Activated CD8-positive, alpha-beta memory T cell treated with anti-CD3 and anti-CD28 coated beads for 1 hour (primary cell): ENCODE results near the gene DNPH1.

Experiments used
- DNase-seq, 2 donors: peaks; one replicate each; pipeline ENCODE4 v3.0.0-alpha.2; 2020; ENCODE audit warnings: low read depth in 1 of 2; ENCODE audit errors: extremely low read depth in 1 of 2

The DNPH1 gene

GRCh38 chr6:43219119-43219518 is 10.2 kb downstream of the DNPH1 start:
- no peak for DNase-seq

- DNase-seq, result no peak
Measured at GRCh38 chr6:43217351-43217750, 11.9 kb downstream of the DNPH1 start.

- DNase-seq, result no peak
Measured at GRCh38 chr6:43216200-43216599, 13.1 kb downstream of the DNPH1 start.

- DNase-seq, result no peak
Measured at GRCh38 chr6:43215066-43215465, 14.2 kb downstream of the DNPH1 start.

GRCh38 chr6:43213431-43213830 is 15.8 kb downstream of the DNPH1 start:
- DNase-seq, result no peak

GRCh38 chr6:43211955-43212354 is 17.3 kb downstream of the DNPH1 start:
- DNase-seq, result no peak

GRCh38 chr6:43207286-43207685 is 22.0 kb downstream of the DNPH1 start:
- DNase-seq, result no peak

GRCh38 chr6:43205849-43206248 is 23.4 kb downstream of the DNPH1 start:
- DNase-seq, result no peak

- no peak for DNase-seq
Measured at GRCh38 chr6:43204271-43205105, 24.8 kb downstream of the DNPH1 start.

- no peak for DNase-seq
Measured at GRCh38 chr6:43203718-43204095, 25.6 kb downstream of the DNPH1 start.

GRCh38 chr6:43203029-43203717 is 26.1 kb downstream of the DNPH1 start:
- DNase-seq, result no peak

- no peak for DNase-seq
Measured at GRCh38 chr6:43202451-43202850, 26.8 kb downstream of the DNPH1 start.

GRCh38 chr6:43200541-43200940 is 28.7 kb downstream of the DNPH1 start:
- no peak for DNase-seq

- DNase-seq, result no peak
Measured at GRCh38 chr6:43199912-43200311, 29.4 kb downstream of the DNPH1 start.

GRCh38 chr6:43196337-43196736 is 32.9 kb downstream of the DNPH1 start:
- no peak for DNase-seq

- DNase-seq, result no peak
Measured at GRCh38 chr6:43193929-43194328, 35.4 kb downstream of the DNPH1 start.

- DNase-seq, result no peak
Measured at GRCh38 chr6:43192911-43193310, 36.4 kb downstream of the DNPH1 start.

- DNase-seq, result no peak
Measured at GRCh38 chr6:43189776-43190304, 39.4 kb downstream of the DNPH1 start.

GRCh38 chr6:43188426-43188825 is 40.9 kb downstream of the DNPH1 start:
- no peak for DNase-seq

- no peak for DNase-seq
Measured at GRCh38 chr6:43187821-43188220, 41.5 kb downstream of the DNPH1 start.

GRCh38 chr6:43186706-43187105 is 42.6 kb downstream of the DNPH1 start:
- no peak for DNase-seq

GRCh38 chr6:43186019-43186418 is 43.3 kb downstream of the DNPH1 start:
- no peak for DNase-seq
